PC-9 (cell line): Measurements from ENCODE around the gene CRPPA.

Experiments used
- CTCF ChIP-seq: fragments of 200-600 bp; sonication (generic); conservative IDR thresholded peaks from 2 replicates; pipeline ENCODE4 v1.6.1; 2017; ENCODE audit warnings: mixed run types, antibody characterized with exemption, mild to moderate bottlenecking, moderate library complexity
- EZH2 ChIP-seq: fragments of 200-600 bp; sonication (generic); IDR thresholded peaks from 2 replicates; pipeline ENCODE4 v1.8.0; 2017; ENCODE audit warnings: antibody characterized with exemption, low read depth

- no peak for TF ChIP-seq CTCF
- no peak for TF ChIP-seq EZH2
These were observed 22.0 kb downstream of the CRPPA start for GRCh38 chr7:16399265-16399831.
